ENCODE measurements around the gene TSC1. TPM values are rescaled to one million over a fixed set of nuclear protein-coding genes. Genes with fewer than 3 reads are reported as not detected.

The TSC1 gene
- total RNA-seq, 2 experiments from 2014 or later, result 28.7 to 66.2 TPM

DNA sequence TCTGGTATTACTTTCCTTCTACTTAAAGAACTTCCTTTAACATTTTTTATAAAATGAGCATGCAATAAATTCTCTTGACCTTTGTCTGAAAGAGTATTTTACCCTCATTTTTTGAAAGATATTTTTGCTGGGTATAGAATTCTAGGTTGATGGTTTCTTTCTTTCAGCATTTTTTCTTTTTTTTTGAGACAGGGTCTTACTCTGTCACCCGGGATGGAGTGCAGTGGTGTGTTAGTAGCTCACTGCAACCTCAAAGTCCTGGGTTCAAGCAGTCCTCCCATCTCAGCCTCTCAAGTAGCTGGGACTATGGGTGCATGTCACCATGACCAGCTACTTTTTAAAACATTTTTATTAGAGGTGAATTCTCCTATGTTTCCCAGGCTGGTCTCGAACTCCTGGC lies 10.7 kb upstream of the TSC1 start:
- Histone ChIP-seq H3K36me3 (ENCODE audit: insufficient read depth, low read length) (no peaks in the 10 kb centered on the region), H3K4me3 (ENCODE audit: low read depth, low read length, poor library complexity, severe bottlenecking) (no peak overlapping the region), H3K79me2 (ENCODE audit: insufficient read depth, low read depth, low read length) (no peaks in the 10 kb centered on the region), H3K27ac (ENCODE audit: low read depth, low read length, poor library complexity, severe bottlenecking) (no peak overlapping the region), H3K9me2 (ENCODE audit: insufficient read depth, low read length) (no peaks in the 10 kb centered on the region), H3K4me2 (ENCODE audit: low read length) (no peak overlapping the region), H3K9me3 (ENCODE audit: low read length) (peaks cover 8% of the 10 kb centered on the region; the same call in 1 of the 2 replicates), H3K4me1 (ENCODE audit: insufficient read depth, low read length, poor library complexity, severe bottlenecking) (no peaks in the 10 kb centered on the region), H2AFZ (ENCODE audit: low read length) (no peak overlapping the region), H4K20me1 (ENCODE audit: insufficient read depth, low read length) (no peaks in the 10 kb centered on the region)
- intact Hi-C loops (cut with micrococcal nuclease; ENCODE audit: unreplicated experiment), result no loop called here
- DNase-seq (ENCODE audit: low spot score), result no peak
- CTCF ChIA-PET (ENCODE audit: unreplicated experiment), result no interaction called here
- POLR2A ChIA-PET, result no interaction called here
- no TSS peak for BruUV-seq (replicated peaks)
- no peak for TF ChIP-seq EZH2phosphoT487 (IDR thresholded peaks at IDR 0.05; ENCODE audit: borderline replicate concordance, low read depth, low read length)
- TF ChIP-seq, protein P1, sequence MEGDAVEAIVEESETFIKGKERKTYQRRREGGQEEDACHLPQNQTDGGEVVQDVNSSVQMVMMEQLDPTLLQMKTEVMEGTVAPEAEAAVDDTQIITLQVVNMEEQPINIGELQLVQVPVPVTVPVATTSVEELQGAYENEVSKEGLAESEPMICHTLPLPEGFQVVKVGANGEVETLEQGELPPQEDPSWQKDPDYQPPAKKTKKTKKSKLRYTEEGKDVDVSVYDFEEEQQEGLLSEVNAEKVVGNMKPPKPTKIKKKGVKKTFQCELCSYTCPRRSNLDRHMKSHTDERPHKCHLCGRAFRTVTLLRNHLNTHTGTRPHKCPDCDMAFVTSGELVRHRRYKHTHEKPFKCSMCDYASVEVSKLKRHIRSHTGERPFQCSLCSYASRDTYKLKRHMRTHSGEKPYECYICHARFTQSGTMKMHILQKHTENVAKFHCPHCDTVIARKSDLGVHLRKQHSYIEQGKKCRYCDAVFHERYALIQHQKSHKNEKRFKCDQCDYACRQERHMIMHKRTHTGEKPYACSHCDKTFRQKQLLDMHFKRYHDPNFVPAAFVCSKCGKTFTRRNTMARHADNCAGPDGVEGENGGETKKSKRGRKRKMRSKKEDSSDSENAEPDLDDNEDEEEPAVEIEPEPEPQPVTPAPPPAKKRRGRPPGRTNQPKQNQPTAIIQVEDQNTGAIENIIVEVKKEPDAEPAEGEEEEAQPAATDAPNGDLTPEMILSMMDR (conservative IDR thresholded peaks at IDR 0.05; ENCODE audit: low read length), result no peak

DNA sequence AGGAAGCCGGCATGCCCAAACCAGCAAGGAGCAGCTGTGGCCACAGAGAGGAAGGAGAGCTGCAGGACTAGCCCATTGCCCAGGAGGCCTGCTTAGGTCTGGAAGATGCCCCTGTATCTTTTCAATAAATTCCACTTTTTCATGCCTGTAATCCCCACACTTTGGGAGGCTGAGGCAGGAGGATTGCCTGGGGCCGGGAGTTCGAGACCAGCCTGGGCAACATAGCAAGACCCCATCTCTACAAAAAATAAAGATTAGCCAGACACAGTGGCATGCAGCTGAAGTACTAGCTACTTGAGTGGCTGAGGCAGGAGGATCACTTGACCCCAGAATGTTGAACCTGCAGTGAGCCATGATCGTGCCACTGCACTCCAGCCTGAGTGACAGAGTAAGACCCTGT lies 5.3 kb upstream of the TSC1 start:
- Histone ChIP-seq H3K9me3 (ENCODE audit: low read length) (no peaks in the 10 kb centered on the region; the same call in 1 of the 2 replicates), H3K79me2 (ENCODE audit: insufficient read depth, low read depth, low read length) (no peaks in the 10 kb centered on the region), H3K4me2 (ENCODE audit: low read length) (no peak overlapping the region), H3K36me3 (ENCODE audit: insufficient read depth, low read length) (no peaks in the 10 kb centered on the region), H3K4me3 (ENCODE audit: low read depth, low read length, poor library complexity, severe bottlenecking) (no peak overlapping the region), H3K27ac (ENCODE audit: low read depth, low read length, poor library complexity, severe bottlenecking) (no peak overlapping the region), H2AFZ (ENCODE audit: low read length) (no peak overlapping the region), H3K9me2 (ENCODE audit: insufficient read depth, low read length) (no peaks in the 10 kb centered on the region), H4K20me1 (ENCODE audit: insufficient read depth, low read length) (no peaks in the 10 kb centered on the region), H3K4me1 (ENCODE audit: insufficient read depth, low read length, poor library complexity, severe bottlenecking) (peaks cover 7% of the 10 kb centered on the region)
- intact Hi-C loops (cut with micrococcal nuclease; ENCODE audit: unreplicated experiment), result no loop called here
- DNase-seq (ENCODE audit: low spot score), result no peak
- BruUV-seq (replicated peaks), result no TSS peak
- CTCF ChIA-PET (ENCODE audit: unreplicated experiment), result no interaction called here
- TF ChIP-seq, protein P1 (conservative IDR thresholded peaks at IDR 0.05; ENCODE audit: low read length), result no peak
- TF ChIP-seq EZH2phosphoT487 (IDR thresholded peaks at IDR 0.05; ENCODE audit: borderline replicate concordance, low read depth, low read length), result no peak
- POLR2A ChIA-PET, result no interaction called here

DNA sequence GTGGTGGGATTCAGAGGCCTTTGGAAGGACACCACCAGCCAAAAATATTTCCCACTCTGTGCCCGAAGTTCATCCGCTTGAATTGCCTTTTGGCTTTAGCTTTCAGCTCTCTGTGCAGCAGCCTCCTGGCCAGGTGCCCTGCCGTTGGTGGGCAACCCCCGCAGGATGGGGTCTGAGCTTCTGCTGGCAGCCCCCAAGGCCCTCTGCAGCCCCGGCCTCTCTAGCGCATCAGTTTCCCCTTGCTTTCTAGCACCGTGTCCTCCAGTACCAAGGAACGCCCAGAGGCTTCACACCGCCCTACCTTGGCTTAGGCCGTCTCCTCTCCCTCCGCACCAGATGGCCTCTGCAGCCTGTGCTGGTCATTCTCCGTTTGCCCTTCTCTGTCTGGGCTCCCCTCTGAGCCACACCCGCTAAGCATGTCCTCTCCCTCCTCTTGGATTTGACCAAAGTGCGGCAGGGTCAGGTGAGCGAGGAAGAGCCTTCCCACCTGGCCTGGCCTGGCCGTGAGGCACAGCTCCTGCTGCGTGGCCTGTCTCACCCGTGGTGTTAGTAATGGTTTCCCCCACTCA lies 4.2 kb upstream of the TSC1 start:
- POLR2A ChIA-PET, result no interaction called here
- intact Hi-C loops (cut with micrococcal nuclease; ENCODE audit: unreplicated experiment), result no loop called here
- CTCF ChIA-PET (ENCODE audit: unreplicated experiment), result no interaction called here

More for the DNA sequence above, 4.2 kb upstream of the TSC1 start:
- peaks cover 8% of the 10 kb centered on the region for H3K4me1 ChIP-seq (ENCODE audit: insufficient read depth, low read length, poor library complexity, severe bottlenecking)
- no peak for DNase-seq (ENCODE audit: low spot score)
- no peak overlapping the region for H2AFZ ChIP-seq (ENCODE audit: low read length)
- no peaks in the 10 kb centered on the region for H3K36me3 ChIP-seq (ENCODE audit: insufficient read depth, low read length)
- no peaks in the 10 kb centered on the region for H4K20me1 ChIP-seq (ENCODE audit: insufficient read depth, low read length)
- peaks cover 8% of the 10 kb centered on the region for H3K79me2 ChIP-seq (ENCODE audit: insufficient read depth, low read depth, low read length)
- no peak overlapping the region for H3K4me3 ChIP-seq (ENCODE audit: low read depth, low read length, poor library complexity, severe bottlenecking)
- H3K9me3 ChIP-seq (ENCODE audit: low read length), result no peaks in the 10 kb centered on the region
- H3K4me2 ChIP-seq (ENCODE audit: low read length), result no peak overlapping the region
- no TSS peak for BruUV-seq (replicated peaks)
- H3K9me2 ChIP-seq (ENCODE audit: insufficient read depth, low read length), result no peaks in the 10 kb centered on the region
- no peak for TF ChIP-seq EZH2phosphoT487 (IDR thresholded peaks at IDR 0.05; ENCODE audit: borderline replicate concordance, low read depth, low read length)
- TF ChIP-seq, protein P1 (conservative IDR thresholded peaks at IDR 0.05; ENCODE audit: low read length), result no peak
- H3K27ac ChIP-seq (ENCODE audit: low read depth, low read length, poor library complexity, severe bottlenecking), result no peak overlapping the region

Measured in OCI-LY7 (cell line).